CD8-positive, alpha-beta memory T cell (primary cell): ENCODE results near the gene NAGA. TPM values are rescaled to one million over a fixed set of nuclear protein-coding genes. Genes with fewer than 3 reads are reported as not detected.

ENCODE experiments used
- CTCF ChIA-PET: fragments of 350-600 bp; sonication (Branson Sonifier 250); formaldehyde crosslinking; loops from one replicate; lab custom pipeline; 2021; ENCODE audit warnings: antibody characterized with exemption; lab: Charles Lee
- POLR2A ChIA-PET: fragments of 350-600 bp; sonication (Branson Sonifier 250); formaldehyde crosslinking; loops from one replicate; lab custom pipeline; 2021; ENCODE audit warnings: antibody characterized with exemption; lab: Charles Lee
- DNase-seq, 5 donors: peaks; one replicate each; pipeline versions ENCODE4 v3.0.0 to v3.0.0-alpha.2; 2020 to 2022; ENCODE audit warnings: mixed read lengths in 1 of 5
- H3K27ac ChIP-seq: one replicate; pipeline ENCODE4 v1.7.0; 2013; ENCODE audit warnings: low read depth, mild to moderate bottlenecking, low read length, moderate library complexity
- H3K27me3 ChIP-seq: 2 replicates; pipeline ENCODE4 v1.7.0; 2013; ENCODE audit warnings: low read length, mild to moderate bottlenecking; ENCODE audit not compliant: insufficient read depth, poor library complexity, severe bottlenecking
- H3K36me3 ChIP-seq: 2 replicates; pipeline ENCODE4 v1.7.0; 2013; ENCODE audit warnings: mild to moderate bottlenecking, low read length, moderate library complexity; ENCODE audit not compliant: insufficient read depth
- H3K4me1 ChIP-seq: 2 replicates; pipeline ENCODE4 v1.7.0; 2013; ENCODE audit warnings: mild to moderate bottlenecking, low read length, moderate library complexity; ENCODE audit not compliant: insufficient read depth
- H3K4me3 ChIP-seq: 2 replicates; pipeline ENCODE4 v1.7.0; 2013; ENCODE audit warnings: mild to moderate bottlenecking, low read length
- H3K9me3 ChIP-seq: 2 replicates; pipeline ENCODE4 v1.7.0; 2013; ENCODE audit warnings: mild to moderate bottlenecking, low read length
- H3K27ac Mint-ChIP-seq, 8 donors: one replicate each; pipeline ENCODE4 v1.8.0; 2020 to 2021; ENCODE audit warnings: mixed read lengths in 8 of 8, mild to moderate bottlenecking in 6 of 8, inconsistent platforms in 3 of 8, moderate library complexity in 3 of 8
- H3K27me3 Mint-ChIP-seq, 2 donors: one replicate each; pipeline ENCODE4 v1.8.0; 2020 to 2021; ENCODE audit warnings: mixed read lengths in 2 of 2, mild to moderate bottlenecking in 1 of 2, moderate library complexity in 1 of 2
- H3K36me3 Mint-ChIP-seq, 3 donors: one replicate each; pipeline ENCODE4 v1.8.0; 2020 to 2021; ENCODE audit warnings: mixed read lengths in 3 of 3, inconsistent platforms in 1 of 3, mild to moderate bottlenecking in 1 of 3
- H3K4me1 Mint-ChIP-seq, 3 donors: one replicate each; pipeline ENCODE4 v1.8.0; 2020 to 2021; ENCODE audit warnings: mixed read lengths in 3 of 3, inconsistent platforms in 1 of 3, mild to moderate bottlenecking in 1 of 3
- H3K4me3 Mint-ChIP-seq, 7 donors: one replicate each; pipeline ENCODE4 v1.8.0; 2020 to 2021; ENCODE audit warnings: mixed read lengths in 7 of 7, mild to moderate bottlenecking in 6 of 7, moderate library complexity in 4 of 7, inconsistent platforms in 2 of 7
- H3K9me3 Mint-ChIP-seq, 5 donors: one replicate each; pipeline ENCODE4 v1.8.0; 2020 to 2022; ENCODE audit warnings: mixed read lengths in 5 of 5, mild to moderate bottlenecking in 3 of 5, moderate library complexity in 2 of 5, inconsistent platforms in 1 of 5
- polyA plus RNA-seq: library from polyadenylated mRNA; unstranded; fragments of 300-500 nt; fragmentation: Illumina TruSeq; gene quantifications from one replicate; pipeline ENCODE4 v1.2.3, GENCODE V29; 2021
- total RNA-seq, 2 experiments: library from RNA; stranded (reverse); gene quantifications; one replicate each; pipeline ENCODE4 v1.2.3, GENCODE V29; 2021

The NAGA gene
- total and polyA plus RNA-seq, 3 experiments from 2014 or later = 19.0 to 21.2 (median 20.3) TPM

- no peaks in the 10 kb centered on the region for H3K4me1 ChIP-seq
- H3K4me3 ChIP-seq = no peak overlapping the region
- ChIA-PET POLR2A (no interaction called here), CTCF (no interaction called here)
- no peak overlapping the region for H3K27ac ChIP-seq
- Mint-ChIP-seq H3K27ac (no peak overlapping the region), H3K4me1 (no peaks in the 10 kb centered on the region), H3K9me3 (peaks cover 6 to 20% (median 11%) of the 10 kb centered on the region in 5 donors), H3K36me3 (peaks cover 4 to 36% (median 17%) of the 10 kb centered on the region in 3 donors), H3K4me3 (no peak overlapping the region), H3K27me3 (no peaks in the 10 kb centered on the region)
- H3K27me3 ChIP-seq = no peaks in the 10 kb centered on the region
- DNase-seq = no peak
- peaks cover 6% of the 10 kb centered on the region for H3K36me3 ChIP-seq
- no peaks in the 10 kb centered on the region for H3K9me3 ChIP-seq
Measured at GRCh38 chr22:42056757-42057511, 13.7 kb downstream of the NAGA start.

GRCh38 chr22:42052765-42053164, 17.8 kb downstream of the NAGA start:
- Mint-ChIP-seq H3K4me1 (no peaks in the 10 kb centered on the region), H3K27ac (peak overlapping the region in 2 of 8 donors; percentile 47 to 51), H3K36me3 (peaks cover 3 to 9% (median 4%) of the 10 kb centered on the region in 3 donors), H3K9me3 (peaks cover 6 to 15% (median 11%) of the 10 kb centered on the region in 5 donors), H3K27me3 (no peaks in the 10 kb centered on the region), H3K4me3 (no peak overlapping the region)
- ChIA-PET POLR2A (no interaction called here), CTCF (no interaction called here)
- DNase-seq = no peak
- no peaks in the 10 kb centered on the region for H3K4me1 ChIP-seq
- H3K36me3 ChIP-seq = no peaks in the 10 kb centered on the region
- no peak overlapping the region for H3K27ac ChIP-seq
- H3K4me3 ChIP-seq = no peak overlapping the region
- H3K27me3 ChIP-seq = no peaks in the 10 kb centered on the region
- H3K9me3 ChIP-seq = no peaks in the 10 kb centered on the region

- Mint-ChIP-seq H3K27ac (no peak overlapping the region), H3K9me3 (peaks cover 0 to under 1% (median 0%) of the 10 kb centered on the region in 5 donors), H3K36me3 (no peaks in the 10 kb centered on the region), H3K4me3 (no peak overlapping the region), H3K27me3 (no peaks in the 10 kb centered on the region), H3K4me1 (no peaks in the 10 kb centered on the region)
- ChIA-PET CTCF (no interaction called here), POLR2A (interaction anchor here (0.5 kb wide), 1 partner anchor 11 kb away, joined by 3 read pairs; no protein-coding TSS in a partner anchor)
- Histone ChIP-seq H3K4me3 (no peak overlapping the region), H3K9me3 (no peaks in the 10 kb centered on the region), H3K27me3 (no peaks in the 10 kb centered on the region), H3K27ac (no peak overlapping the region), H3K36me3 (no peaks in the 10 kb centered on the region), H3K4me1 (no peaks in the 10 kb centered on the region)
- no peak for DNase-seq
Measured at GRCh38 chr22:42050641-42051180, 19.9 kb downstream of the NAGA start.

GRCh38 chr22:42041784-42042183, 28.8 kb downstream of the NAGA start:
- Histone ChIP-seq H3K4me3 (no peak overlapping the region), H3K36me3 (no peaks in the 10 kb centered on the region), H3K4me1 (no peaks in the 10 kb centered on the region), H3K27me3 (no peaks in the 10 kb centered on the region), H3K9me3 (no peaks in the 10 kb centered on the region), H3K27ac (no peak overlapping the region)
- POLR2A ChIA-PET = no interaction called here
- CTCF ChIA-PET = interaction anchor here (0.8 kb wide), 1 partner anchor 28 kb away, joined by 3 read pairs; no protein-coding TSS in a partner anchor
- Mint-ChIP-seq H3K36me3 (peaks cover 3 to 18% (median 3%) of the 10 kb centered on the region in 3 donors), H3K27ac (no peak overlapping the region), H3K4me1 (no peaks in the 10 kb centered on the region), H3K4me3 (no peak overlapping the region), H3K27me3 (peaks cover 0 to 8% of the 10 kb centered on the region in 2 donors), H3K9me3 (peaks cover 8 to 18% (median 16%) of the 10 kb centered on the region in 5 donors)
- no peak for DNase-seq

GRCh38 chr22:42039271-42039670, 31.3 kb downstream of the NAGA start:
- Histone ChIP-seq H3K9me3 (no peaks in the 10 kb centered on the region), H3K27me3 (no peaks in the 10 kb centered on the region), H3K27ac (no peak overlapping the region), H3K4me1 (no peaks in the 10 kb centered on the region), H3K4me3 (no peak overlapping the region), H3K36me3 (no peaks in the 10 kb centered on the region)
- POLR2A ChIA-PET = interaction anchor here (0.7 kb wide), 1 partner anchor 39 kb away, joined by 3 read pairs; no protein-coding TSS in a partner anchor
- H3K9me3 Mint-ChIP-seq = peaks cover 9 to 20% (median 18%) of the 10 kb centered on the region in 5 donors
- no peak for DNase-seq
- CTCF ChIA-PET = no interaction called here
- H3K36me3 Mint-ChIP-seq = peaks cover 3 to 18% (median 9%) of the 10 kb centered on the region in 3 donors
- no peak overlapping the region for H3K27ac Mint-ChIP-seq
- peaks cover 0 to 8% of the 10 kb centered on the region in 2 donors for H3K27me3 Mint-ChIP-seq
- H3K4me3 Mint-ChIP-seq = no peak overlapping the region
- H3K4me1 Mint-ChIP-seq = no peaks in the 10 kb centered on the region

DNA sequence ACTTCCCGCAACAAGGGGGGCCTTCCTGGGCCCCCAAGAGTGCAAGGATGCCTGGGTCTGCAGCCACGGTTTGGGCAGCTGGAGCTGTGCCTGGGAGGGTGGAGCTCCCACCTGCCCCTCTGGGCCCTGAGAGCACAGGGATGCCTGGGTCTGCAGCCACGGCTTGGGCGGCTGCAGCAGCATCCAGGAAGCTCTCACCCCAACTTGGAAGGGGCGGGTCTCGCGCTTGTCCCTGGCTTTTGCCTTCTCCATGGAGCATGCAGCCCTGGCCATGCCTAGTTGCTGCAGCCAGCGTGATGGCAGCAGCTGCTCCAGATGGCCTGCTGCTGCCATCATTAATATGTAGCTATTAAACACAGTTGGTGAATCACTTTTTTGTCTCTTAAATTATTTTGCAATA, 35.4 kb downstream of the NAGA start:
- no peak for DNase-seq
- Histone ChIP-seq H3K9me3 (no peaks in the 10 kb centered on the region), H3K36me3 (no peaks in the 10 kb centered on the region), H3K4me3 (no peak overlapping the region), H3K27me3 (no peaks in the 10 kb centered on the region), H3K4me1 (no peaks in the 10 kb centered on the region), H3K27ac (no peak overlapping the region)
- Mint-ChIP-seq H3K9me3 (peaks cover 3 to 13% (median 5%) of the 10 kb centered on the region in 5 donors), H3K27ac (no peak overlapping the region), H3K27me3 (peaks cover 0 to 1% of the 10 kb centered on the region in 2 donors), H3K4me3 (no peak overlapping the region), H3K36me3 (peaks cover 0 to 10% (median 6%) of the 10 kb centered on the region in 3 donors), H3K4me1 (peaks cover 0 to 9% (median 0%) of the 10 kb centered on the region in 3 donors)
- POLR2A ChIA-PET = no interaction called here
- CTCF ChIA-PET = no interaction called here

DNA sequence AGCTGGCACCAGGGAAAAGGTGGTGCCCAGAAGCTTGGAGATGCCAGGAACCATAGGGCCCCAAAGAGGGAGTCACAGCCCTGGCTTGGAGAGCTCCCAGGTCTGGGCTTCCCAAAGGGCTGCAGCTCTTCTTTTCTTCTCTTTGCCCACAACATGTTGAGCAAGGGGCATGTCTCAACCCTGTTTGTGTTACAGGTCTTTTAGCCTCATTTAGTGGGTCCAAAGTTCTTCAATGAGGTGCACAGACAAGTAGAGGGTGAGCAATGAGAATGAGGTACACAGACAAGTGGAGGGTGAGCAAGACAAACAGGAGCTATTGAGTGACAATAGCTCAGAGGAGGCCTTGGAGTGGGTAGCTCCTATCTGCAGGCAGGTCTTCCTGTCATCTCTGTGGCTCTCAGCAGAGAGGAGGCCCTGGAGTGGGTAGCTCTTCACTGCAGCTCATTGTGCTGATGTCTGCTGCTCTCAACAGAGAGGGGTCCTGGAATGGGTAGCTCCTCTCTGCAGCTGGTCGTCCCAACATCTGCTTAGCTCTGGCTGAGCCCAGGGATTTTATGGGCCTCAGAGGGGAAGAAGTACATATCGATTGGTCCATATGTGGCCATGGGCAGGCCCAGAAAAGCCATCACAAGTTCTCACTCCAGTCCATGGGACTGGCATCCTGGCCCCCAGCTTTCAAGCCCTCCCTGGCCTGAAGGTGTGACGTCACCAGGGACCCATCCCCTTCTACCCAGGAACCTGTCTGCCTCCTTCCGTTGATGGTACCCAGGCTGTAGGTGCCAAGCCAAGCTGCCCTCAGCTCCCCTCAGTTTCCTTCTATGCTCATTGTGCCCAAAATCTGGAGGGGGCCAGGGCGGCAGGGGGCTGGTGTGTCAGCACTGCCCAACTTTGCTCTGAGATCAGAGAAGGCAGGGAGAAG, 37.1 kb downstream of the NAGA start:
- ChIA-PET POLR2A (interaction anchor here (0.6 kb wide), 1 partner anchor 408 kb away, joined by 3 read pairs; no protein-coding TSS in a partner anchor), CTCF (no interaction called here)
- Mint-ChIP-seq H3K27ac (no peak overlapping the region), H3K4me3 (no peak overlapping the region), H3K4me1 (peaks cover 0 to 9% (median 0%) of the 10 kb centered on the region in 3 donors), H3K9me3 (peaks cover 3 to 13% (median 5%) of the 10 kb centered on the region in 5 donors), H3K27me3 (peaks cover 0 to 1% of the 10 kb centered on the region in 2 donors), H3K36me3 (peaks cover 0 to 10% (median 6%) of the 10 kb centered on the region in 3 donors)
- Histone ChIP-seq H3K36me3 (no peaks in the 10 kb centered on the region), H3K4me1 (no peaks in the 10 kb centered on the region), H3K27ac (no peak overlapping the region), H3K4me3 (no peak overlapping the region), H3K27me3 (no peaks in the 10 kb centered on the region), H3K9me3 (no peaks in the 10 kb centered on the region)
- no peak for DNase-seq
